Prostate gland (tissue), 2 donors: ENCODE data around the gene MBOAT1. TPM values are rescaled to one million over a fixed set of nuclear protein-coding genes. Genes with fewer than 3 reads are reported as not detected.
A peak's percentile ranks its signal among the peaks of the same experiment; 100 is the strongest.

Experiments used
- DNase-seq: peaks from one replicate; pipeline ENCODE4 v3.0.0-alpha.2; 2019; ENCODE audit warnings: low spot score
- H3K27ac ChIP-seq, 2 donors: fragments of 200-600 bp; sonication (generic); 2 replicates each; pipeline ENCODE4 v1.5.1; 2017 to 2019
- H3K27me3 ChIP-seq: fragments of 200-600 bp; sonication (generic); replicated peaks from 2 replicates; pipeline ENCODE4 v1.5.1; 2019; ENCODE audit not compliant: insufficient read depth
- H3K36me3 ChIP-seq, 2 donors: fragments of 200-600 bp; sonication (generic); 1 replicate in 1 of 2; 2 replicates in 1 of 2; pipeline versions ENCODE4 v1.5.1 to v1.8.1; 2017 to 2019
- H3K4me1 ChIP-seq: fragments of 200-600 bp; sonication (generic); replicated peaks from 2 replicates; pipeline ENCODE4 v1.5.1; 2019
- H3K4me3 ChIP-seq, 2 donors: fragments of 200-600 bp; sonication (generic); 2 replicates each; pipeline ENCODE4 v1.5.1; 2017 to 2019
- H3K9me3 ChIP-seq: fragments of 200-600 bp; sonication (generic); 2 replicates; pipeline ENCODE4 v1.5.1; 2017
- CTCF ChIP-seq, 4 experiments: fragments of 200-600 bp in 2 of 4; fragments of 450-650 bp in 2 of 4; sonication (generic) in 2 of 4; IDR thresholded peaks; 1 replicate in 3 of 4; 2 replicates in 1 of 4; pipeline ENCODE4 v1.5.1; 2016 to 2019; ENCODE audit warnings: antibody characterized with exemption in 4 of 4, mild to moderate bottlenecking in 2 of 4, moderate library complexity in 2 of 4
- POLR2A ChIP-seq: fragments of 450-650 bp; IDR thresholded peaks from one replicate; pipeline ENCODE4 v1.6.1; 2016; ENCODE audit warnings: antibody characterized with exemption, mild to moderate bottlenecking
- POLR2AphosphoS5 ChIP-seq: sonication (generic); formaldehyde crosslinking; IDR thresholded peaks from one replicate; pipeline ENCODE4 v1.6.1; 2017; ENCODE audit warnings: antibody characterized with exemption
- whole genome bisulfite sequencing: methylation state at CpG from one replicate; pipeline ENCODE4 v1.1.5; 2018; 5-methylcytosine and 5-hydroxymethylcytosine counted together
- intact Hi-C: fragments of 100-400 bp; cut with DNase I; formaldehyde crosslinking; loops from one replicate; pipeline ENCODE4 v1.14.2; 2022
- total RNA-seq, 2 donors: library from RNA; depleted of rRNA; stranded (reverse); fragments of >200 nt; gene quantifications; one replicate each; pipeline ENCODE4 v1.1.0, GENCODE V29; 2016

The MBOAT1 gene
- total RNA-seq, 2 donors from 2014 or later = 8.6 to 14.1 TPM

GRCh38 chr6:20115246-20115980 is 96.9 kb downstream of the MBOAT1 start:
- H3K9me3 ChIP-seq = no peaks in the 10 kb centered on the region
- no peaks in the 10 kb centered on the region for H3K4me1 ChIP-seq
- DNase-seq = no peak
- H3K4me3 ChIP-seq = no peak overlapping the region
- intact Hi-C loops = loop anchor here (10.0 kb wide), 1 partner anchor 289 kb away; the partner anchor contains the start of gene E2F3
- H3K36me3 ChIP-seq = no peaks in the 10 kb centered on the region
- H3K27ac ChIP-seq = peak overlapping the region in 1 of 2 donors; percentile 31
- TF ChIP-seq POLR2A = no peak
- no peak for TF ChIP-seq CTCF (IDR thresholded peaks at IDR 0.05)
- TF ChIP-seq POLR2AphosphoS5 = no peak
- WGBS = 59% methylated on average over 9 of the region's 9 CpGs
- no peaks in the 10 kb centered on the region for H3K27me3 ChIP-seq

DNA sequence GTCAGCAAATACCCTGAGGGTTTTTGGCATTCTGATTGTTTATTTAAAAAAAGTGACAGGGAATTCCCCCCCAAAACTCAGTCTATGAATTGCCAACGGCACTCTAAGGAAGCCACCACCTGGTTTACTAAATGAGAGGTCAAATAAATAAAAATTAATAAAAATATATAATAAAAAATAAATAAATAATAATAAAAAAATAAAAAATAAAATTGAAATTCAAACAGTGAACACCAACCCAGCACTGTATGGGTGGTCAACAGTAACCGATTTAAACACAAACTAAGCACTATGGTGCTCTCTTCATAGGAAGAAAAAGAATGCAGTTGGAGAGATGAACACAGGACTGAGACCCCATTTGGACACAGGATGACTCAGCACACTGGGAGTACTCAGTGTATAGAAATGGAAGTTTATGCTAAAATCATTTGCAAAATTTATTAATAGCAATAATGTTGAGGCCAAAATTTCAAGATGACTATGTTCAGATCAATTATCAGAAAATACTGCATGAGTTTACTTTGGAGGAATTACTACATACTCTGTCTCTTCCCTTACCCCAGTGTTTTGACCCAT is 98.5 kb downstream of the MBOAT1 start:
- H3K36me3 ChIP-seq = no peaks in the 10 kb centered on the region
- 82% methylated on average over 2 of the region's 2 CpGs for WGBS
- H3K27me3 ChIP-seq = no peaks in the 10 kb centered on the region
- TF ChIP-seq POLR2AphosphoS5 = no peak
- TF ChIP-seq POLR2A = no peak
- intact Hi-C loops = loop anchor here (10.0 kb wide), 1 partner anchor 291 kb away; the partner anchor contains the start of gene E2F3
- H3K9me3 ChIP-seq = no peaks in the 10 kb centered on the region
- no peak overlapping the region for H3K27ac ChIP-seq
- no peak for DNase-seq
- no peak overlapping the region for H3K4me3 ChIP-seq
- H3K4me1 ChIP-seq = no peaks in the 10 kb centered on the region

GRCh38 chr6:20112841-20113240 is 99.4 kb downstream of the MBOAT1 start:
- Histone ChIP-seq H3K4me3 (no peak overlapping the region), H3K9me3 (no peaks in the 10 kb centered on the region), H3K4me1 (no peaks in the 10 kb centered on the region), H3K27ac (no peak overlapping the region), H3K27me3 (no peaks in the 10 kb centered on the region), H3K36me3 (no peaks in the 10 kb centered on the region)
- intact Hi-C loops = loop anchor here (10.0 kb wide), 1 partner anchor 292 kb away; the partner anchor contains the start of gene E2F3
- no peak for TF ChIP-seq POLR2A
- TF ChIP-seq POLR2AphosphoS5 = no peak
- TF ChIP-seq CTCF (IDR thresholded peaks at IDR 0.05) = no peak
- WGBS = 95% methylated on average over 5 of the region's 5 CpGs
- no peak for DNase-seq

DNA sequence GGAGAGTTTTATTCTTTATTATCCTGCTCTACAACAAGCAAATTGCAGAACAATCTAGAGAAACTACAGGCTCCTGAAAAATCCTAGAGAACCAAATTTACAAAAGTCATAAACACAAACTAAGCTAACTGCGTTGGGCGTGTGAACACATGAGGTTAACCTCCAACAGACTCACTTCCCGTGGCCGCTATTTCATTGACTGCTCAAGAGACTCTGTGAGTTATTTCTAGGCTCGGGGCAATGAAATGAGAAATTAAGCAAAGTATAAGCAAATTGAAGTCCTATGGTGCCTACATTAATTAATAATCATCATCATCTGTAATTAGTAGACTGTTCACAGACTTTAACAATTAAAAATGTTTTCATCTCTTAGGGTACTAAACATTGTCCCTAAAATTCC is 100.0 kb downstream of the MBOAT1 start:
- no peaks in the 10 kb centered on the region for H3K27me3 ChIP-seq
- H3K4me3 ChIP-seq = no peak overlapping the region
- DNase-seq = no peak
- TF ChIP-seq CTCF (IDR thresholded peaks at IDR 0.05) (no peak), POLR2AphosphoS5 (no peak), POLR2A (no peak)
- no peaks in the 10 kb centered on the region for H3K9me3 ChIP-seq
- H3K4me1 ChIP-seq = no peaks in the 10 kb centered on the region
- 96% methylated on average over 5 of the region's 5 CpGs for WGBS
- H3K36me3 ChIP-seq = no peaks in the 10 kb centered on the region
- no peak overlapping the region for H3K27ac ChIP-seq
- intact Hi-C loops = loop anchor here (10.0 kb wide), 1 partner anchor 293 kb away; the partner anchor contains the start of gene E2F3

GRCh38 chr6:20110478-20110877 is 101.8 kb downstream of the MBOAT1 start:
- no peak for DNase-seq
- no peaks in the 10 kb centered on the region for H3K36me3 ChIP-seq
- no peaks in the 10 kb centered on the region for H3K4me1 ChIP-seq
- TF ChIP-seq POLR2A (no peak), POLR2AphosphoS5 (no peak), CTCF (IDR thresholded peaks at IDR 0.05) (no peak)
- no peaks in the 10 kb centered on the region for H3K27me3 ChIP-seq
- H3K9me3 ChIP-seq = no peaks in the 10 kb centered on the region
- intact Hi-C loops = loop anchor here (10.0 kb wide), 1 partner anchor 294 kb away; the partner anchor contains the start of gene E2F3
- no peak overlapping the region for H3K4me3 ChIP-seq
- H3K27ac ChIP-seq = no peak overlapping the region
